ENCODE data around the gene CAMK2D. TPM values are rescaled to one million over a fixed set of nuclear protein-coding genes. Genes with fewer than 3 reads are reported as not detected.

CAMK2D gene
- total RNA-seq, 1 experiment from 2014 or later, result 24.4 TPM

DNA sequence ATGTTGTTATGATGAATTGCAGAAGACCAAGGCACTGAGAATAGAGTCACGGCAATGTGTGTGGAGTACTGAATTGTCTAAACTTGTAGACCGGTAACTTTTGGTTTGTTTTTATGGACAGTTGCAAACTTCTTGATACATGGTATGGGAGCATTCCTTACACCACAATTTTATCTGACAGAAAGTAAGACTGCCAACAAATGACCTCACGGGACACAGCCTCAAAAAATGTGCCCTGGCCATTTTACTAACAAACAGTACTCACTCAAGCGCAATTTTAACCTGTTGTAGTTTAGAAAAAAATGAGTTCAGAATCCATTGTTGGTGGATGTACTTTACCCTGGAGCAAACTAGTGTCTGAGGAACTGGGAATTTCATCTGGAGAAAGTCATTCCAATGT lies 321.2 kb downstream of the CAMK2D start:
- DNase-seq (ENCODE audit: low read depth), result peak; percentile 47

DNA sequence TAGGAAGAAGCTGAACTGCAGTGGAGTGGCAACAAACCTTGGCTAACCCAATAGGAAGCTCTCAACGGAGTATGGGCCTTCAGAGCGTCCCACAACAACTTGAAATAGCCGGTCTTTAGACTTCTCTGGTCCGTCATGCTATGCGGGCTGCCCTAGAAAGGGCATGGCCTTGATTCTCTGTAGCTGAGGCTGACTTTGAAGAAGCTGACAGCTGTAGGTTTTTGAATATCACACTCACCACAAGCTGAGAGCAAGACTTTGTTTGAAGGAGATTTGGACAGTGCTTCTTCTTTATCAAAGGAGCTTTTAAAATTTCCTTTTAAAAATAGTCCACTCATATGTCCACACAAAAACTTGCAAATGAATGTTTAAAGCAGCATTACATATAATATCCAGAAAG lies 322.9 kb downstream of the CAMK2D start:
- DNase-seq (ENCODE audit: low read depth), result no peak

DNA sequence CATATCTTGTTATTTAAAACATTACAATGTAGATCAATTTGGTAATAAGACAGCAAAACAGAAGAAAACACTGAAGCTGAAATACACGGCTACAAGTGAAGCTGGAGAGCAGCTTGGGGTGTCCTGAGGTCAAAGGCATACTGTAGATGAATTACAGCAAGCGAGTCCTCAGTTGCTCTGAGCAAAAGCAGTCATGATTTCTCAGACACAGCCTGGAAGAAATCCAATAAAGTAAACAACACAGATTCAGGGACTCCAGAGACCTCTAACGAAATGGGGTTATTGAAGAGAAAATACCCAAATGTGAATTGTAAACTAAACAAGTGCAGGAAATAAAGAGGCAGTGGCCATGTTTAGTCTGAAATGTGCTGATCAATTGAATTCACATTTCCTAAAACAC lies 324.4 kb downstream of the CAMK2D start:
- DNase-seq (ENCODE audit: low read depth), result no peak

DNA sequence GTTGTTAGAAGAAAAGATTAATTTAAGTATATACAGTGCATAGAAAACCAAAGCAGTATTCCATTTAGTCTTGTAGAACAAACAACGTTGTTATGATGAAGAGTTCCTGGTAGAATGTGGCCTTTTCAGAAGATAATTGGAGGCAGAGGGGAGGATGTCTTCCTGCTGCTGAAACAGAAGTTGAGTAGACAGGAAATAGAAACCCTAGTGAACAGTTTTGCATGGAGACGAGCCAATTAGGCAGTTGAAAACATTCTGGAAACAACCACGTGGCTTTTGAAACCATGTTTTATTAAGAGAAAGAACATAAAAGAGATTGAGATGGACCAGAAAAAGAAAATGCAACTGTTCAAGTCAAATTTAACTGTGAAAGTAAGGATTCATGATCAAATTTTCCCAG lies 325.2 kb downstream of the CAMK2D start:
- peak; percentile 83 for DNase-seq (ENCODE audit: low read depth)

DNA sequence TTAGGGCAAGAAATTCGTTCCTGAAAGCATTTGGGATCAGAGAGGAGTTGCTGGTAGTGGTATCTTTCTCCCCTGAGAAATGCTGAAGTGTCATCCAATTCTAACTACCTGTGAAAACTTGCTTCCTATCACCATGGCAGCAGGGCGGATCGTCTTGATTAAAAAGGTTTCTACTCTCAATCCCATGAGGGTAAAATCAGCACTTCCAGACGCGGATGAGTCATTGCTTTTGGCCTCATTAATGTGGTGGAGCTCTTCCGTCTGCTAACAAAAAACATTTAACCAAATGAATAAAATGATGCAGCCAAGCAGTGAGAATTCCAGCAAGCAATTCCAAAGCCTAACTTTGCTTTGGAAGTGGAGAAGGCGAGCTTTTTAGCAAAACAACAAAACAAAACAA lies 325.6 kb downstream of the CAMK2D start:
- peak; percentile 94 for DNase-seq (ENCODE audit: low read depth)

DNA sequence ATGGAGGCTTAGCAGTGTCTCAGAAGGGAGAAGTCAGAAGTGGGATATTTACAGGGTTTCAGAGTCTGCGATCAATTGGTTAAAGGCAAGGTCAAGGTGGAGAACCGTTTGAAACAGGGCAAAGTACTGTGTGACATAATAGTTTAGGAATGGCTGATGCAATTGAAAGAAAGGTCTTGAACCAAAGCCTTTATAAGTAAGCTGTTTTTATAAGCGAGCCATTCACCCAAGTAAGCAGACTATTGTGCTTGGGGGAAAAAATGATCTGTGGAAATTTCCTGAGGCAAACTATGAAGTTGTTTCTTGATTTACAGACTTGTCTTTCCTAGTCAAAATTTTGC lies 327.3 kb downstream of the CAMK2D start:
- peak; percentile 81 for DNase-seq (ENCODE audit: low read depth)

DNA sequence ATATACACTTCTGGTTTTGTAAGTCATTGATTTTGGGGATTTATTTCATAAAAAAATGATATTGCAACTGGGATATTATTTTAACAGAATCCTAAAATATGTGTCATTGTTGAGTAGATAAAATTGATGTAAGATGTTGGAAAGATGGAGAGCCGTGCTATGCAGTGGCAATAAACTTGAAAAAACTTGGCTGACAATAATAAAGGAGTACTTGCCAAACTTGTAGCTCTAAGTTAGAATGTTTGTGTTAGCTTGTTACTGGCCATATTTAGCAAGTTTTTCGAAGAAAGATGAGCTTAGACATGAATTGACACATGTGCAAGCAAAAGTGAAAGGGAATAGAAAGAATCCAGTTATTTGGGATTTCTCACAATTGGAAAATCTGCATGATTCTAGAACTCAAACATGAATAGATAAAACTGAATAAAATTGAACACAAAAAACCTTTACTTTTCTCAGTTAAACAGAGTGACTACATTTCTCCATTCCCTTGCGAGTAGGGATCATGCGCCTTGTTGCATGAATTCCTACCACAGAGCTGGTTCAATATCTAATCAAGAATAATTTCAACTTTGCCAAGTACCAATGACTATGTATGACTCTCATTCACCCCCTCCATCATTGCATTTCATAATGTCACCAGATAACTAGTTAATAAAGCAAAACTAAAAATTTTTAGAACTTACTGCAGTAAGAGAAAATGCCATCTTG lies 327.8 kb downstream of the CAMK2D start:
- no peak for DNase-seq (ENCODE audit: low read depth)

DNA sequence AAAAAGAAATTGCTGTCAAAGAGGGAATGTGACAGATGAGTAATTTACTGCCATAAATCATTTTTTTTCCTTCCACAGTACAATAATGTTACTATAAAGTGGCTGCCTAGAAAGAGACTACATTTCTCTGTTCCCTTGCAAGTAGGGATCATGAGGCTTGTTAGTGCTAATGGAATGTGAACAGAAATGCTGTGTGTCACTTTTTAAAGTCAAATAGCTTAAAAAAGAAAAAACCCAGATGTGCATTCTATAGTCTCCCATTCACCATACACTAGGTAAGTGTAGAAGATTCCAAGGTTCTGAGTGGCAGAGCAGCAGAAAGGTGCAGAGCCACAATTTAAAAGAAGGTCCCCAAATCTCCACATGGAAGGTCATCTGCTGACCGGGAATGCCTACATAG lies 328.4 kb downstream of the CAMK2D start:
- no peak for DNase-seq (ENCODE audit: low read depth)

DNA sequence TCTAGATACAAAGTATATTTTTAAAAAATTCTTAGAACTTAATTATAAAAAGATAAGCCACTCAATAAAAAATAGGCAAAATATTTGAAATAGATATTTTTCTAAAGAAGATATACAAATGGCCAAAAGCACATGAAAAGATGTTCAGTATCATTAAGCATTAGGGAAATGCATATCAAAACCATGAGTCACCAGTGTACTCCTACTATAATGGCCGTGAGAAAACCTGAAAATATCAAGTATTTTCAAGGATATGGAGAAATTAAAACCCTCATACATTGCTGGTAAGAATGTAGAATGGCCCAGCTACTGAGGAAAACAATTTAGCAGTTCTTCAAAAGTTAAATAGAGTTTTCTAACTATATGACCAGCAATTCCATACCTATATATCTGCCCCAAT lies 337.9 kb downstream of the CAMK2D start:
- peak; percentile 65 for DNase-seq (ENCODE audit: low read depth)

DNA sequence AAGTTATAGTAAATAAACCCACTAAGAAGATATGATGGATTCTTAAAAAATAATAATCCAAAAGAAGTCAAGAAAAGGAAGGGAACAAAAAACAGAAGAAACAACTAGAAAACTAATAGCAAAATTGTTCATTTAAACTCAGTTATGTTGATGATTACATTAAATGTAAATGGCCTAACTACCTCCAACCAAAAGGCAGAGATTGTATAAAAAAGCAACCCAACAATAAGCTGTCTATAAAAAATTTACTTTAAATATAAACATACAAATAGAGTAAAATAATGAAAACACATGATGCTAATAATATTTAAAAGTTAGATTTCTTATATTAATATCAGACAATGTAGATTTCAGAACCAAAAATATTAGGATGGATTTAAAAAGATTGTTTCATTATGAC lies 340.6 kb downstream of the CAMK2D start:
- DNase-seq (ENCODE audit: low read depth), result no peak

DNA sequence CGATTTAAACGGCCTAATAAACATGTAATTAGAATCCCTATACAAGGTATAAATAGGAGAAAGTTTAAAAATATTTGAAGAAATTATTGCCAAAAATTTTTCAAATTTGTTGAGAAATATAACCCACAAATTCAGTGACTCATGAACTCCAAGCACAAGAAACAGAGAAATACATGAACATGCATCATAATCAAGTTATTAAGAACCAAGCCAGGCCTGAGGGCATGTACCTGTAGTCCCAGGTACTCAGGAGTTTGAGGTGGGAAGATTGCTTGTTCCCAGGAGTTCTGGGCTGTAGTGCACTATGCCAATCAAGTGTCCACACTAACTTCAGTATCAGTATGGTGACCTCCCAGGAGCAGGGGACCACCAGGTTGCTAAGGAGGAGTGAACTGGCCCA lies 341.9 kb downstream of the CAMK2D start:
- DNase-seq (ENCODE audit: low read depth), result no peak

DNA sequence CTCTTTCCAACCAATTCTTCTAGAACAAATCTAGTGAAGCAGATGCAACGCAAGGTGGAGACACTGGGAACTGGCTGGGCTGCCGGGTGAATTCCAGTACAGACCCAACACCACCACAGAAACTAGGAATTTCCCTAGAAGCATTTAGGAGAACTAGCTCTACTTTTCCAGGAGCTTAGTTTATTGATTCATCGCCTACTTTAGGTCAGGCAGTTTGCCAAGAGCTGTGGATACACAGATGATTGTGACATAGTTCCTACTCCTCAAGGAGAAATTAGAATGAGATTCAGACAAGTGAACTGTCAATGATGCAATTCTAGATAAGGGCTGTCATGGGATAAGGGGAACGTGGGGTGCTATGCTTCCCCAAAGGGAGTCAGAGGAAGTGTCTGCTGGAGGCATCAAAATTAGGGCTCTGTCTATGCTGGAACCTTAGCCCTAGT lies 350.0 kb downstream of the CAMK2D start:
- peak; percentile 77 for DNase-seq (ENCODE audit: low read depth)

DNA sequence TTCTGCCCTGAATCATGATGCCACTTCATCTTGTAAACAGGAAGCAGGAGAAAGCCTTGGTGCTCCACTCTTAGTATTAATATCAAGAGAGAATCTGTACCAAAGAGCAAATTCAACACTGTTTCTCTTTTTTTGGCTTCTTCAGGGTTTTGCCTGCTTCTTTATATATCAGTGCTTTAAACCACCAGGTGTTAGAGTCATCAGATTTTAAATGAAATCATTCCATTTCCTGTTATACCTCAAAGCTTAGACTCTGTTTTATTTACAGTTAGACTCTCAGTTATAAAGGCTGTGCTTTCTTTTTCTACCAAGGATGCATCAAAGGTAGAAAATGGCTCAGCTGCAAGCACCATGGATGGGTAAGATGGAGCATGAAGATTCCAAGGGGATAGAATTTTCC lies 350.9 kb downstream of the CAMK2D start:
- DNase-seq (ENCODE audit: low read depth), result no peak

DNA sequence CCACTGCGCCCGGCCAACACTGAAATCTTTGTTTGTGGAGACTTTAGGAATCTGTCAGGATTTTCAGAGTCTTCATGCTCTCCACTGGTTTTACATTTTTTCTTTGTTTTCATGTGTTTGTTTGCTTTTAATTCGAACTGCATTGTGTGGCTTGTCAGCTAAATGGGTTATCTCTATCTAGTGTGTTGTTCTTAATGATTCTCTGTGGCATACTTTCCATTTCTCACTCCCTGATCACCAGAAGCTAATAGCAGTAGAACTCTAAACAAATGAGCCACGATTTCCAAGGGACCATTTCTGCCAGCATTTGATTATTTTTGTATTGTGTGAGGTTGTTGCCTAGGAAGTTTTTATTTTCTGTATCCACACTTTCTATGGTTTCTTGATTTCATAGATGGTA lies 352.4 kb downstream of the CAMK2D start:
- DNase-seq (ENCODE audit: low read depth), result no peak

DNA sequence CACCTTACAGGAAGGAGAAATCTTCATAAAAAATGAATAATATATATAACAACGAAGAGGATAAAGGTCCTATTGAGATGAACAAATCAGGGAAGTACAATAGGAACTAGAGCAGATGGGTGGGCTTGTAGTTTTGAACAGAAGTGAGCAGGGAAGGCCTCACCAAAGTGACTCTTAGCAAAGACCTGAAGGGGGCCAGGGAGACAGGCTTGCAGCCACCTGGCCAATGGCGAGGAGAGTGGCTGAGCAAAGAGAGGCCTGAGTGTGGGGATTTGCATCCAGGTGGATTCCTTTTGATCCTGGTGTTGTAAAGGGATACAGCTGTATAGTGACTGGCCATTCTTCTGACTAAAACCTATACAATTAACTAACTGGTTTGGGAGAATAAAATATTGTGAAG lies 354.1 kb downstream of the CAMK2D start:
- DNase-seq (ENCODE audit: low read depth), result no peak

DNA sequence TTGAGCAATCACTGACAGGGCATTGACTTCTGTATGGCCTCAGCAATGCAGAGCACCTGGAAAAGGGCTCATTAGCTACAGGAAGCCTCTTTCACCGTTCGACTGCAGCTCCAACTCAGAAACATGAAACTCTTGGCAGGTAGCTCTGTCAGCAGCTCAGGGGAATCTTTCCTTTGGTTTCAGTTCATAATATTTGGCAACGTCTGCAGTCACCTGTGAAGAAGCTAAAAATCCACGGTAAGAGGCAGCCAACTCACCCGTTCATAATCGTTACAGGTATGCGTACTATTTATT lies 354.9 kb downstream of the CAMK2D start:
- DNase-seq (ENCODE audit: low read depth), result no peak

DNA sequence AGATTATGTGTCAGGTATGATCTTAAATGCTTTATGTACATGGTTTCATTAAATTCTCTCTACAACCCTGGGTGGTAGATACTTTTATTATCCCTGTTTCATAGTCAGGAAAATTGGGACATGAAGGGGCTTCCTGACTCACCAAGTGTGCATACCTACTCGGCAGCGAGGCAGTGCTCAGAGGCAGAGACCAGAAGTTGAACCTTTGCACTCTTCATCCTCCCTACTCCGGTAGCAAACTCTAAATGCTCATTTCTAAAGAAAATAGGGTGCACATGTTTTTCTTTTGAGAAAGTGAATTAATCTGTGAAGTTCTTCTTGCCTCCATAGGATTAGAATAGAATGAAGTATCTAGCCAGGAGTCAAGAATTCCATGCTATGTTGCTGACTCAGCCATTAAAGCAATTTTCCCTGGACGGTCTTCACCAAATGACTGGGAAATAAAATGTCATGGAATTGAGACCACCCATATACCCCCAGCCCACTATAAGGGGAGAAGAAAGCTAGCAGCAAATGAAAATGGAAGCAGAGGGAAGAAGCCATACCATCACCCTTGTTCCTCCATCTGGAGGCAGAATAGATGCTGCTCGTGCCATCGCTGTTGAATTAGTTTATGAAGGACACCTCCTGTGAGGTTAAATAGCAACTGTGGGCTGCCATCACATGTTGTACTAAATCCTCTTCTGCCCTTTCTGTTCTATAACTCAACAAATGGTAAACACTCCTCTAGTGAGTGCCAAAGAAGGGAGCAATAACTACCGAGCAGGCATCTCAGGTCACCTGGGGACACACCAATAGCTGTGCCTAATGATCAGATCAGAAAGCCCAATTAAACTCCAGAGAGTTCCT lies 355.4 kb downstream of the CAMK2D start:
- no peak for DNase-seq (ENCODE audit: low read depth)

DNA sequence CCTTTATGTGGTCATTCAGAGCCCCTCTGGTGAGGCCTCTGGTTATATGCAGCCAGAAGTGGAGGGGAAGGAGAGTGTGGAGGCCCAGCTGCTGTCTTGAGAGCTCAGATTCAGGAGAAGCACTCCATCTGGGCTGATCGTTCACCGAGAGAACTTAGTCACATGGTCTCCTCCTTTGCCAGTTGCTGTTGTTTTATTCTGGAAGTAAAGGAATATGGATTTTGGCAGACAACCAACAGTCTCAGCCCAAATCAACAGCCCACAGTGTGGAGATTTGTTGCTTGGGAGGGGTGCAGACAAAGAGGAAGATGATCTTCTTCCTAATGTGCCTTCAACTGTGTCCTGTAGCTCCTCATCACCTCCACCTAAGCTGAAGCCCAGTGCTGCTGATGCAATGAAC lies 356.7 kb downstream of the CAMK2D start:
- DNase-seq (ENCODE audit: low read depth), result no peak

DNA sequence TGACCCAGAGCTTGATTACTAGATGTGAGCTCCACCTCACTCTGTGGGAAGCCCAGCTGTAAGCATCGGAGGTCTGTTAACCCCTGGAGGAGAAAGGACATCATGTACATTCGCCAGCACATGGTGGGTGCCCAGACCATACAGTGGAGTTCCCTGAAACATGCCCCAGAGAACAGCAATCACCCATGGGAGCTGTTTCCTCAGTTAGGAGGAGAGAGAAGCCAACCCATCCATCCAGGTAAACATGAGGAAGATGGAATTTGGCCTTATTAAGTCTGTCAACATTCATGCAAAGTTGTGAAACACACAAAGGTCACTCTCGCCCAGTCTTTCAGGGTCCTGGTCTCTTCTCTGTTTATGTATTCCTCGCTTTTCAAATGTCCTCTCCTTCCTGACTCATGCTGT lies 357.4 kb downstream of the CAMK2D start:
- no peak for DNase-seq (ENCODE audit: low read depth)

All from M059J (cell line).